Type B pancreatic cell (in vitro differentiated cells): ENCODE data around the gene CRB3. TPM values are rescaled to one million over a fixed set of nuclear protein-coding genes. Genes with fewer than 3 reads are reported as not detected.
A peak's percentile ranks its signal among the peaks of the same experiment; 100 is the strongest.

Experiments
- DNase-seq: peaks from one replicate; pipeline ENCODE4 v3.0.0; 2021; ENCODE audit warnings: mixed read lengths; ENCODE audit not compliant: unreplicated experiment; ENCODE audit errors: extremely low spot score
- H3K27ac Mint-ChIP-seq: 2 replicates; pipeline ENCODE4 v1.8.0; 2021; ENCODE audit warnings: mild to moderate bottlenecking, mixed read lengths
- H3K27me3 Mint-ChIP-seq: 2 replicates; pipeline ENCODE4 v1.8.0; 2021; ENCODE audit warnings: mixed read lengths
- H3K36me3 Mint-ChIP-seq: 2 replicates; pipeline ENCODE4 v1.8.0; 2021; ENCODE audit warnings: mixed read lengths
- H3K4me1 Mint-ChIP-seq: one replicate; pipeline ENCODE4 v1.8.0; 2021; ENCODE audit warnings: mixed read lengths; ENCODE audit not compliant: unreplicated experiment
- H3K4me3 Mint-ChIP-seq: 2 replicates; pipeline ENCODE4 v1.8.0; 2021; ENCODE audit warnings: mild to moderate bottlenecking, mixed read lengths
- H3K9me3 Mint-ChIP-seq: 2 replicates; pipeline ENCODE4 v1.8.0; 2021; ENCODE audit warnings: mixed read lengths
- total RNA-seq: library from RNA; stranded (reverse); gene quantifications from 2 replicates; pipeline ENCODE4 v1.2.1, GENCODE V29; 2021; ENCODE audit warnings: low replicate concordance
- TF ChIP-seq, protein P1 (sequence below): fragments of 200-600 bp; sonication (generic); conservative IDR thresholded peaks from 2 replicates; pipeline ENCODE4 v1.5.0; 2021; ENCODE audit warnings: antibody characterized with exemption, mild to moderate bottlenecking

Gene CRB3
- total RNA-seq, 1 donor from 2014 or later = 30.6 TPM

DNA sequence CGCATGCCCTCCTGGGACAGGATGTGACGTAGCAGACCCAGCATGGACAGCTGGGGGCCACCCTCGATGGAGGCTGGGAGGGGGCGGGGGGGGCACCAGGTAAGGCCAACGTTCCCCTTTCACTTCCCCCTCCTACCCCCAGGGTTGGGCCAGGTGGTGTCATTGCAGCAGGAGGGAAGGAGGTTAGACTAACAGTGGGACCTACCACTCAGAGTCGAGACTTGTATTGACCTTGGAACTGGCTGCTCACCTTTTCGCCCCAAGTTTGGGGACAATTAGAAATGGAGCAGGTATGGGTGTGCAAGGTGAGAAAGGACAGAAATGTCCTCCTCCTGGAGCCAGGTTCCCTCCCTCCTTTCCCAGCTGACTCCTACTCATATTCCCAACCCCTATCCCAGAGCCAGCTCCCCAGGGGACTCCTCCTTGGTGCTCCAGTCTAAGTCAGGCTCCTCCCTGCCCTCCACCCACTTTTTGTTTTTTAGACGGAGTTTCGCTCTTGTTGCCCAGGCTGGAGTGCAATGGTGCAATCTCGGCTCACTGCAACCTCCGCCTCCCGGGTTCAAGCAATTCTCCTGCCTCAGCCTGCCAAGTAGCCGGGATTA lies 21.9 kb upstream of the CRB3 start:
- Mint-ChIP-seq H3K4me3 (no peak overlapping the region), H3K36me3 (peaks cover 21% of the 10 kb centered on the region)
- TF ChIP-seq, protein P1, sequence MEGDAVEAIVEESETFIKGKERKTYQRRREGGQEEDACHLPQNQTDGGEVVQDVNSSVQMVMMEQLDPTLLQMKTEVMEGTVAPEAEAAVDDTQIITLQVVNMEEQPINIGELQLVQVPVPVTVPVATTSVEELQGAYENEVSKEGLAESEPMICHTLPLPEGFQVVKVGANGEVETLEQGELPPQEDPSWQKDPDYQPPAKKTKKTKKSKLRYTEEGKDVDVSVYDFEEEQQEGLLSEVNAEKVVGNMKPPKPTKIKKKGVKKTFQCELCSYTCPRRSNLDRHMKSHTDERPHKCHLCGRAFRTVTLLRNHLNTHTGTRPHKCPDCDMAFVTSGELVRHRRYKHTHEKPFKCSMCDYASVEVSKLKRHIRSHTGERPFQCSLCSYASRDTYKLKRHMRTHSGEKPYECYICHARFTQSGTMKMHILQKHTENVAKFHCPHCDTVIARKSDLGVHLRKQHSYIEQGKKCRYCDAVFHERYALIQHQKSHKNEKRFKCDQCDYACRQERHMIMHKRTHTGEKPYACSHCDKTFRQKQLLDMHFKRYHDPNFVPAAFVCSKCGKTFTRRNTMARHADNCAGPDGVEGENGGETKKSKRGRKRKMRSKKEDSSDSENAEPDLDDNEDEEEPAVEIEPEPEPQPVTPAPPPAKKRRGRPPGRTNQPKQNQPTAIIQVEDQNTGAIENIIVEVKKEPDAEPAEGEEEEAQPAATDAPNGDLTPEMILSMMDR = no peak

GRCh38 chr19:6443986-6444385 lies 20.1 kb upstream of the CRB3 start:
- Mint-ChIP-seq H3K27ac (no peak overlapping the region), H3K4me3 (no peak overlapping the region), H3K36me3 (peaks cover 21% of the 10 kb centered on the region), H3K4me1 (no peaks in the 10 kb centered on the region), H3K27me3 (no peaks in the 10 kb centered on the region), H3K9me3 (no peaks in the 10 kb centered on the region)
- TF ChIP-seq, protein P1 = no peak
- no peak for DNase-seq

More for the DNA sequence above, 21.9 kb upstream of the CRB3 start:
- H3K27me3 Mint-ChIP-seq = no peaks in the 10 kb centered on the region
- H3K4me1 Mint-ChIP-seq = no peaks in the 10 kb centered on the region
- H3K9me3 Mint-ChIP-seq = no peaks in the 10 kb centered on the region
- DNase-seq = no peak
- H3K27ac Mint-ChIP-seq = no peak overlapping the region

DNA sequence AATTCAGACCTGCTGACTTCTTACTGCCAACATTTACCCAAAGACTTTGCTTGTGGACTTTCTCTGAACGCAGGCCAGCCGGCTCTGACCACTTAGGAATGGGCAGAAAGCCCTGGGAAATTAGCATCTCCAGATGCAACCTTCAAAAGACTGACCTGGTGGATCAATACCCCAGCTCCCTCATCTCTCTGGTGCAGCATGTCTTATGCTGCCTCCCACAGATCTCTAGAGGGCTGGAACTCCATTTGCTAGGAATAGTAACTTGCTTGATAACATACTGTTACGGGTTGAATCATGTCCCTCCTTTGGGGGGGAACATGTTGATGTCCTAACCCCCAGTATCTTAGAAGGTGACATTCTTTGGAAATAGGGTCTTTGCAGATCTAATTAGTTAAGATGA lies 17.6 kb upstream of the CRB3 start:
- Mint-ChIP-seq H3K9me3 (no peaks in the 10 kb centered on the region), H3K4me3 (no peak overlapping the region), H3K4me1 (no peaks in the 10 kb centered on the region), H3K36me3 (peaks cover 19% of the 10 kb centered on the region), H3K27me3 (no peaks in the 10 kb centered on the region), H3K27ac (no peak overlapping the region)
- no peak for DNase-seq
- TF ChIP-seq, protein P1 = no peak

DNA sequence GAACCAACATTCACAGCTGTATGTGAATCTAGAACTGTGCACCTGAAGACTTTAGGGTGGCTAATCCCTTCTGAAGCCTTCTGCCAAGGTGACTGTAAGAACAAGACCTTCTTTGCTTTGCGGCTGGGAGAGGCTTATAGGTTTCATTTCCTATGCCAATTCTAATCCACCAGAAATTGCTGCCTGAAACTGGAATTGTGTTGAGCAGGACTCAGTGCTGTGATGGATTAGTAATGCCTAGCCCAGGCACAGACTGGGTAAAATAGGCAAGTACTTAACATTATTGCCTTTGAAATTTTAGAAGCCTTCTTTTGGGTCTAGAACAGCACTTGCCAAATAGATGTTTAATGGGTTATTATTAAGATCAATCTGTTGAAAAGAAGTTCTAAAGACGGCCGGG lies 16.0 kb upstream of the CRB3 start:
- Mint-ChIP-seq H3K27ac (no peak overlapping the region), H3K4me1 (no peaks in the 10 kb centered on the region), H3K9me3 (no peaks in the 10 kb centered on the region), H3K4me3 (no peak overlapping the region), H3K36me3 (peaks cover 27% of the 10 kb centered on the region), H3K27me3 (no peaks in the 10 kb centered on the region)
- DNase-seq = no peak
- TF ChIP-seq, protein P1 = no peak

- TF ChIP-seq, protein P1 = no peak
- H3K4me1 Mint-ChIP-seq = no peaks in the 10 kb centered on the region
- no peaks in the 10 kb centered on the region for H3K27me3 Mint-ChIP-seq
- no peak for DNase-seq
- H3K36me3 Mint-ChIP-seq = peaks cover 35% of the 10 kb centered on the region
- peak overlapping the region; percentile 22 for H3K27ac Mint-ChIP-seq
- H3K9me3 Mint-ChIP-seq = no peaks in the 10 kb centered on the region
- H3K4me3 Mint-ChIP-seq = no peak overlapping the region
Observed at GRCh38 chr19:6450166-6450565, 13.9 kb upstream of the CRB3 start.
